ENCODE data around the gene SPEG. TPM values are rescaled to one million over a fixed set of nuclear protein-coding genes. Genes with fewer than 3 reads are reported as not detected.

Gene SPEG
- polyA plus RNA-seq, 3 donors, result not detected

- intact Hi-C loops (cut with micrococcal nuclease), result loop anchor here (5.0 kb wide), 3 partner anchors 37 to 77 kb away; partner anchors contain the start of gene GMPPA (in 1 of the 2)
- Histone ChIP-seq H3K9me3 (replicated peaks in 1 of 2; ENCODE audit: control insufficient read depth in 1 of 2, insufficient read depth in 1 of 2, low read length in 2 of 2) (no peaks in the 10 kb centered on the region), H3K9ac (ENCODE audit: insufficient read depth, low read length, poor library complexity, severe bottlenecking) (no peak overlapping the region), H3K27ac (ENCODE audit: low read depth in 1 of 2, low read length in 2 of 2) (no peak overlapping the region), H3K4me2 (replicated peaks; ENCODE audit: extremely low read depth, low read length, poor library complexity, severe bottlenecking) (no peak overlapping the region), H4K20me1 (ENCODE audit: insufficient read depth, low read length) (no peaks in the 10 kb centered on the region), H3K4me1 (ENCODE audit: control insufficient read depth in 1 of 2, insufficient read depth in 2 of 2, low read length in 2 of 2) (no peaks in the 10 kb centered on the region), H3K79me2 (ENCODE audit: insufficient read depth, low read length) (no peaks in the 10 kb centered on the region), H3K27me3 (ENCODE audit: control insufficient read depth in 2 of 2, insufficient read depth in 2 of 2, low read length in 2 of 2) (peaks cover 6 to 12% of the 10 kb centered on the region in 2 donors), H3K36me3 (replicated peaks in 1 of 2; ENCODE audit: control insufficient read depth in 1 of 2, insufficient read depth in 2 of 2, low read length in 2 of 2) (no peaks in the 10 kb centered on the region), H2AFZ (ENCODE audit: insufficient read depth, low read depth, low read length, poor library complexity, severe bottlenecking) (no peak overlapping the region), H3K4me3 (replicated peaks in 1 of 3; ENCODE audit: low read depth in 2 of 3, low read length in 3 of 3) (no peak overlapping the region)
- no peak for TF ChIP-seq CTCF (IDR thresholded peaks at IDR 0.05)
- WGBS (ENCODE audit: insufficient coverage), result 100% methylated on average over 2 of the region's 6 CpGs
- Mint-ChIP-seq H3K4me1 (no peaks in the 10 kb centered on the region), H3K27ac (no peak overlapping the region), H3K36me3 (no peaks in the 10 kb centered on the region), H3K9me3 (peaks cover 0 to 2% (median 0%) of the 10 kb centered on the region in 7 donors), H3K27me3 (ENCODE audit: low read depth in 3 of 3) (peaks cover 29 to 31% (median 30%) of the 10 kb centered on the region in 3 donors), H3K4me3 (no peak overlapping the region)
- no peak for DNase-seq
Measured at GRCh38 chr2:219533930-219534661, 99.5 kb downstream of the SPEG start.

- DNase-seq, result no peak
- 87% methylated on average over 14 of the region's 16 CpGs for WGBS (ENCODE audit: insufficient coverage)
- Histone ChIP-seq H3K36me3 (replicated peaks in 1 of 2; ENCODE audit: control insufficient read depth in 1 of 2, insufficient read depth in 2 of 2, low read length in 2 of 2) (no peaks in the 10 kb centered on the region), H2AFZ (ENCODE audit: insufficient read depth, low read depth, low read length, poor library complexity, severe bottlenecking) (no peak overlapping the region), H3K9me3 (replicated peaks in 1 of 2; ENCODE audit: control insufficient read depth in 1 of 2, insufficient read depth in 1 of 2, low read length in 2 of 2) (no peaks in the 10 kb centered on the region), H4K20me1 (ENCODE audit: insufficient read depth, low read length) (no peaks in the 10 kb centered on the region), H3K4me2 (replicated peaks; ENCODE audit: extremely low read depth, low read length, poor library complexity, severe bottlenecking) (no peak overlapping the region), H3K79me2 (ENCODE audit: insufficient read depth, low read length) (no peaks in the 10 kb centered on the region), H3K27me3 (ENCODE audit: control insufficient read depth in 2 of 2, insufficient read depth in 2 of 2, low read length in 2 of 2) (peaks cover 0 to 9% of the 10 kb centered on the region in 2 donors), H3K4me1 (ENCODE audit: control insufficient read depth in 1 of 2, insufficient read depth in 2 of 2, low read length in 2 of 2) (peaks cover under 1% of the 10 kb centered on the region in 2 donors), H3K27ac (ENCODE audit: low read depth in 1 of 2, low read length in 2 of 2) (no peak overlapping the region), H3K9ac (ENCODE audit: insufficient read depth, low read length, poor library complexity, severe bottlenecking) (no peak overlapping the region), H3K4me3 (replicated peaks in 1 of 3; ENCODE audit: low read depth in 2 of 3, low read length in 3 of 3) (no peak overlapping the region)
- H3K27me3 Mint-ChIP-seq (ENCODE audit: low read depth in 3 of 3), result peaks cover 12 to 19% (median 17%) of the 10 kb centered on the region in 3 donors
- intact Hi-C loops (cut with micrococcal nuclease), result no loop called here
- no peaks in the 10 kb centered on the region for H3K36me3 Mint-ChIP-seq
- TF ChIP-seq CTCF (IDR thresholded peaks at IDR 0.05), result no peak
- H3K4me1 Mint-ChIP-seq, result no peaks in the 10 kb centered on the region
- H3K27ac Mint-ChIP-seq, result no peak overlapping the region
- H3K9me3 Mint-ChIP-seq, result peaks cover 0 to 2% (median 0%) of the 10 kb centered on the region in 7 donors
- no peak overlapping the region for H3K4me3 Mint-ChIP-seq
Measured at GRCh38 chr2:219536425-219536824, 101.8 kb downstream of the SPEG start.
